Activated CD4-positive, alpha-beta T cell treated with anti-CD3 and anti-CD28 coated beads, Interleukin-2, amount 50 U/mL, for 1 hour (primary cell): ENCODE measurements around the gene VWA8.
"Not testable (repeated sequence)": the region's sequence is repeated elsewhere in the genome, so short reads cannot be mapped to it uniquely, and the experiment has no call there.

Experiments used
- DNase-seq: peaks from one replicate; pipeline ENCODE4 v3.0.0-alpha.2; 2020

The VWA8 gene

GRCh38 chr13:41573640-41574039 lies 387.3 kb downstream of the VWA8 start:
- not testable (repeated sequence) for DNase-seq

GRCh38 chr13:41571817-41572340 lies 389.0 kb downstream of the VWA8 start:
- DNase-seq = not testable (repeated sequence)

- DNase-seq = no peak
Measured at GRCh38 chr13:41568972-41569351, 391.9 kb downstream of the VWA8 start.

- no peak for DNase-seq
Measured at GRCh38 chr13:41568143-41568971, 392.6 kb downstream of the VWA8 start.

GRCh38 chr13:41567363-41567762 lies 393.5 kb downstream of the VWA8 start:
- no peak for DNase-seq

- DNase-seq = no peak
Measured at GRCh38 chr13:41565846-41566245, 395.1 kb downstream of the VWA8 start.

- no peak for DNase-seq
Measured at GRCh38 chr13:41565216-41565615, 395.7 kb downstream of the VWA8 start.

- DNase-seq = no peak
Measured at GRCh38 chr13:41563984-41564365, 396.9 kb downstream of the VWA8 start.

GRCh38 chr13:41563341-41563983 lies 397.4 kb downstream of the VWA8 start:
- no peak for DNase-seq

- DNase-seq = no peak
Measured at GRCh38 chr13:41562541-41563178, 398.2 kb downstream of the VWA8 start.

- no peak for DNase-seq
Measured at GRCh38 chr13:41562083-41562482, 398.8 kb downstream of the VWA8 start.

GRCh38 chr13:41561170-41561569 lies 399.7 kb downstream of the VWA8 start:
- no peak for DNase-seq

- no peak for DNase-seq
Measured at GRCh38 chr13:41558781-41559560, 401.9 kb downstream of the VWA8 start.

GRCh38 chr13:41557719-41558118 lies 403.2 kb downstream of the VWA8 start:
- DNase-seq = no peak

GRCh38 chr13:41554626-41555386 lies 406.1 kb downstream of the VWA8 start:
- DNase-seq = no peak

GRCh38 chr13:41554180-41554579 lies 406.7 kb downstream of the VWA8 start:
- DNase-seq = no peak

- DNase-seq = no peak
Measured at GRCh38 chr13:41552031-41552430, 408.9 kb downstream of the VWA8 start.

GRCh38 chr13:41550276-41550675 lies 410.6 kb downstream of the VWA8 start:
- DNase-seq = no peak

- DNase-seq = no peak
Measured at GRCh38 chr13:41549491-41549890, 411.4 kb downstream of the VWA8 start.

- no peak for DNase-seq
Measured at GRCh38 chr13:41548910-41549309, 412.0 kb downstream of the VWA8 start.

GRCh38 chr13:41548031-41548430 lies 412.9 kb downstream of the VWA8 start:
- DNase-seq = no peak
